CD4-positive, alpha-beta T cell treated with Interleukin-6 for 4 hours (primary cell): Measurements from ENCODE around the gene PLAU.
A peak's percentile ranks its signal among the peaks of the same experiment; 100 is the strongest.
"Not testable (repeated sequence)": the region's sequence is repeated elsewhere in the genome, so short reads cannot be mapped to it uniquely, and the experiment has no call there.

Experiments used
- DNase-seq: peaks from one replicate; pipeline ENCODE4 v3.0.0-alpha.2; 2020; ENCODE audit warnings: mixed read lengths

The PLAU gene

DNA sequence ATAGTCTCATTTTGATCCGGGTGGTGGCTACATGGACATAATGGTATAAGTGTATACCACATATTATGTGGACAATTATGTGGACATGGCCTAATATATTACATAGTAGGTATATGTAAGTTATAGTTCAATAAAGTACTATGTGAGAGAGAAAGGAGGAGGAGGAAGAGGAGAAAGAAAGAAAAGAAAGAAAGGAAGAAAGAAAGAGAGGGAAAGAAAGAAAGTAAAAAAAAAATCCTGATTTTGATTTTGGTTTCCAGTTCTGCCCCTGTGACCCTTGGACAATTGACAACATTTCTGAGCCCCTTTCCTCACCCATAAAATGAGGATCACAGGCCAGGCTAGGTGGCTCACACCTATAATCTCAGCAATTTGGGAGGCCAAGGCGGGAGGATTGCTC, 44.8 kb downstream of the PLAU start:
- DNase-seq = no peak

DNA sequence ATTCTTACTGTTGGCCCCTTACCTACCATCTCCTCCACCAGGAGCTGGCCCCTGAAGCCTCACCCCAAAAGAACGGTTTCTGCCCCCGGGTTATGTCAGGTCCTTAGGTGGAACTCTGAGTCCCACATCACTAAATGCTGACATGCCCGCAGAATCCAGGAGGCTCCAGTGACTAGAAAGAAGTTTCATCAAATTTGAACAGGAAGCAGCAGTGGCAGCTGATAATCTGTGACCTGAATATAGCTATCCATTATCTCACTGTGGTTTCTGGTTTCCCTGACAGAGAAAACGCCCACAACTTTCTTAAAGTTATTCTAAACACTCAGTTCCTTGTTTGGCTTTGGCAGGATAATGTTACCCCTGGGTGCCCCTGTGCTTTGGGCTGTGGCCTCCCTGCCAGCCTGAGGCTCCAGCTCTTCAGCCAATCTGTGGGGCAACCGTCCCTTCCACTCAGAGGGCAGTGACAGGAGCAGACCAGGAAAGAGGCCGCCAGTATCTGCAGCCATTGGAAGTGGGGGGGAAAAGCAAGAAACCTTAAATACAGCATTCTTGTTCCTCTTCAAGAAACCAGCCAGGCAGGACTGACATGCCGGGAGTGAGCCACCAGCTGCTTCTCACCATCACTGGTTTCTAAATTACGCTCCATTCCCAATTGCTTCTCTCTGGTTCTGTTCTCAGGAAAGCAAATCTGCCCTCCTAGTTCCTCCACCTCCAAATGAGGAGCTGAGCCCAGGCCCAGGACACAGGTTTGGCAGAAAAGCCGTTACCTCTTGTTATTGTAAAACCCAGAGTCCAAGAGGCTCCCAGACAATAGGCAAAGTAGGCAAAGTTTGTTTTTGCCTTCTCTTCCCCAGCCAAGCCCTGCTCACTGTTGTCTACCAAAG, 45.8 kb downstream of the PLAU start:
- peak; percentile 29 for DNase-seq

GRCh38 chr10:73959484-73960243, 48.7 kb downstream of the PLAU start:
- DNase-seq = no peak

GRCh38 chr10:73962386-73962785, 51.5 kb downstream of the PLAU start:
- DNase-seq = no peak

DNA sequence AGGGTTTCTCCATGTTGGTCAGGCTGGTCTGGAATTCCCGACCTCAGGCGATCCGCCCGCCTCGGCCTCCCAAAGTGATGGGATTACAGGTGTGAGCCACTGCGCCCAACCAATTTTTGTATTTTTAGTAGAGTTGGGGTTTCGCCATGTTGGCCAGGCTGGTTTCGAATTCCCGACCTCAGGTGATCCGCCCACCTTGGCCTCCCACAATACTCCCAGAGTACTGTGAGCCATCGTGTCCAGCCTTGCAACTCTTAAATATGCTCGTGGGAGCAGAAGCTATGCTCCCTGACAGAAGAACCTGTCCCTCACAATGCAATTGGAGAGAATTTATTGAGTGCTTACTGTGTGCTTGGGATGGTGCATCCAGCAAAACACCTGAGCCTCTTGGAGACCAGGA, 52.6 kb downstream of the PLAU start:
- not testable (repeated sequence) for DNase-seq

- no peak for DNase-seq
Measured at GRCh38 chr10:73964743-73965142, 53.8 kb downstream of the PLAU start.

DNA sequence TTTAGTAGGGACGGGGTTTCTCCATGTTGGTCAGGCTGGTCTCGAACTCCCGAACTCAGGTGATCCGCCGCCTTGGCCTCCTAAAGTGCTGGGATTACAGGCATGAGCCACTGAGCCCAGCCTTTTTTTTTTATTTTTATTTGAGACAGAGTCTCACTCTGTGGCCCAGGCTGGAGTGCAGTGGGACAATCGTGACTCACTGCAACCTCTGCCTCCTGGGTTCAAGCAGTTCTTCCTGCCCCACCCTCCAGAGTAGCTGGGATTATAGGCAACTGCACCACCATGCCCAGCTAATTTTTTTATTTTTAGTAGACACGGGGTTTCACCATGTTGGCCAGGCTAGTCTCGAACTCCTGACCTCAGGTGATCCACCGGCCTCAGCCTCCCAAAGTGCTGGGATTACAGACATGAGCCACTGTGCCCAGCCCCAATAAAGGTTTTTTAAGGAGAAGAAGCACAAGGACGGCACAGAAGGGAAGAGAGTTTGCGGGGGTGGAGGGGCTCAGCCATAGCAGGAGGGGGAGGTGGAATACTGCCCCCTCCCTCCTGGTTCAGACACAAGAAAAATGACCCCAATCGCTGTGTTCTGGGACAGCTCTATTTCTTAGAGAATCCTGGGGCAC, 54.4 kb downstream of the PLAU start:
- DNase-seq = not testable (repeated sequence)

GRCh38 chr10:73965890-73966768, 55.2 kb downstream of the PLAU start:
- DNase-seq = no peak

DNA sequence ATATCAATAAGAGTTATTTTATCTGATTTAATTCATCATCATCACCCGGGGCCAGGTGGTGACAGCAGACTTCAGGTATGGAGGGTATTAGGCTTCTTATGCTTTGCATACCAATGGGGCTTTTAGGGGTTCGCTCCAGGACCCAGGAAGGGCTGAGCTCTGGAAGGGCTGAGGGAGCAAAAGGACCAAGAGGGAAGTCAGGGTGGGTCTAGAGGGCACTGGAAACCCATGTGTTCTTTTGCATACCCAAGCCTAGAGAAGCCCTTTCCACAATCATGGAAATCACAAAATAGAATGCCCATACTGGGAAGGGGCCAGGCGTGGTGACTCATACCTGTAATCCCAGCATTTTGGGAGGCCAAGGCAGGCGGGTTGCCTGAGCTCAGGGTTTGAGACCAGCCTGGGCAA, 56.1 kb downstream of the PLAU start:
- no peak for DNase-seq
